GM12875 (cell line): Measurements from ENCODE around the gene ZFYVE19.

Experiments used
- H3K4me3 ChIP-seq: one replicate; pipeline ENCODE4 v1.5.1; 2011; ENCODE audit warnings: low read depth, low read length, control low read depth
- CTCF ChIP-seq: IDR thresholded peaks from 2 replicates; pipeline ENCODE4 v1.5.1; 2011; ENCODE audit warnings: low read depth, mild to moderate bottlenecking, control low read depth, inconsistent platforms, low read length, moderate library complexity, borderline replicate concordance; ENCODE audit not compliant: insufficient read depth

The ZFYVE19 gene

GRCh38 chr15:40766906-40767837 is 39.7 kb upstream of the ZFYVE19 start:
- no peak for TF ChIP-seq CTCF
- H3K4me3 ChIP-seq: no peak overlapping the region

- no peak for TF ChIP-seq CTCF
- H3K4me3 ChIP-seq: no peak overlapping the region
Measured at GRCh38 chr15:40767838-40768500, 38.9 kb upstream of the ZFYVE19 start.

- H3K4me3 ChIP-seq: peak overlapping the region; percentile 39
- no peak for TF ChIP-seq CTCF
Measured at GRCh38 chr15:40768521-40769273, 38.2 kb upstream of the ZFYVE19 start.

- H3K4me3 ChIP-seq: peak within 1 kb of the TSS; percentile 39
- TF ChIP-seq CTCF: no peak
Measured at GRCh38 chr15:40769274-40770146, 37.4 kb upstream of the ZFYVE19 start, which contains the start of gene C15orf62. Gene C15orf62, plus strand, starts transcription at chr15:40769980. Its CDS starts 516 bp downstream, at chr15:40770496.

- TF ChIP-seq CTCF: no peak
- H3K4me3 ChIP-seq: peak overlapping the region; percentile 26
Measured at GRCh38 chr15:40770147-40770721, 36.7 kb upstream of the ZFYVE19 start.

- TF ChIP-seq CTCF: no peak
- no peak overlapping the region for H3K4me3 ChIP-seq
Measured at GRCh38 chr15:40771242-40771641, 35.6 kb upstream of the ZFYVE19 start.
